SKM-1 treated with dmso at 0.1 percent for 144 hours (cell line): ENCODE data around the gene ICE2.

Experiments
- DNase-seq: peaks from one replicate; lab custom pipeline; 2025; ENCODE audit not compliant: unreplicated experiment; lab: John Stamatoyannopoulos, UW

The ICE2 gene

GRCh38 chr15:60494108-60494507 lies 15.2 kb upstream of the ICE2 start:
- DNase-seq: no peak

- no peak for DNase-seq
These were observed 14.2 kb upstream of the ICE2 start for GRCh38 chr15:60493166-60493565.

- no peak for DNase-seq
These were observed 7.8 kb upstream of the ICE2 start for GRCh38 chr15:60486742-60487141.

GRCh38 chr15:60485365-60486055 lies 6.6 kb upstream of the ICE2 start:
- no peak for DNase-seq

GRCh38 chr15:60483042-60483441 lies 4.1 kb upstream of the ICE2 start:
- no peak for DNase-seq

GRCh38 chr15:60480888-60481287 lies 1.9 kb upstream of the ICE2 start:
- no peak for DNase-seq

- DNase-seq: no peak
These were observed 1.2 kb upstream of the ICE2 start for GRCh38 chr15:60480149-60480548.

- no peak for DNase-seq
These were observed 594 bp upstream of the ICE2 start for GRCh38 chr15:60479361-60480110.

GRCh38 chr15:60477916-60478565 lies 901 bp downstream of the ICE2 start:
- no peak for DNase-seq

- no peak for DNase-seq
These were observed 1.8 kb downstream of the ICE2 start for GRCh38 chr15:60477164-60477563.

GRCh38 chr15:60476713-60477112 lies 2.2 kb downstream of the ICE2 start:
- DNase-seq: no peak

GRCh38 chr15:60473135-60473534 lies 5.8 kb downstream of the ICE2 start:
- no peak for DNase-seq

- DNase-seq: no peak
These were observed 7.6 kb downstream of the ICE2 start for GRCh38 chr15:60471314-60471713.

- no peak for DNase-seq
These were observed 8.9 kb downstream of the ICE2 start for GRCh38 chr15:60469893-60470641.

GRCh38 chr15:60464836-60465630 lies 13.9 kb downstream of the ICE2 start:
- no peak for DNase-seq

GRCh38 chr15:60462027-60462426 lies 16.9 kb downstream of the ICE2 start:
- DNase-seq: no peak

GRCh38 chr15:60460931-60461330 lies 18.0 kb downstream of the ICE2 start:
- DNase-seq: no peak

GRCh38 chr15:60458721-60459120 lies 20.2 kb downstream of the ICE2 start:
- no peak for DNase-seq

GRCh38 chr15:60457985-60458384 lies 21.0 kb downstream of the ICE2 start:
- no peak for DNase-seq

GRCh38 chr15:60454824-60455223 lies 24.1 kb downstream of the ICE2 start:
- DNase-seq: no peak
